NB4 (cell line): Measurements from ENCODE around the gene OR8A1.

ENCODE experiments used
- CTCF ChIP-seq: IDR thresholded peaks from one replicate; pipeline ENCODE4 v1.5.1; 2012; ENCODE audit warnings: low read depth, low read length
- MAX ChIP-seq: IDR thresholded peaks from 2 replicates; pipeline ENCODE4 v1.6.1; 2011; ENCODE audit warnings: low read depth, low read length
- MYC ChIP-seq: IDR thresholded peaks from 2 replicates; pipeline ENCODE4 v1.6.1; 2011; ENCODE audit warnings: low read depth, low read length
- POLR2A ChIP-seq: IDR thresholded peaks from 2 replicates; pipeline ENCODE4 v1.6.1; 2011; ENCODE audit warnings: mild to moderate bottlenecking; ENCODE audit not compliant: insufficient read length; ENCODE audit errors: extremely low read depth

DNA sequence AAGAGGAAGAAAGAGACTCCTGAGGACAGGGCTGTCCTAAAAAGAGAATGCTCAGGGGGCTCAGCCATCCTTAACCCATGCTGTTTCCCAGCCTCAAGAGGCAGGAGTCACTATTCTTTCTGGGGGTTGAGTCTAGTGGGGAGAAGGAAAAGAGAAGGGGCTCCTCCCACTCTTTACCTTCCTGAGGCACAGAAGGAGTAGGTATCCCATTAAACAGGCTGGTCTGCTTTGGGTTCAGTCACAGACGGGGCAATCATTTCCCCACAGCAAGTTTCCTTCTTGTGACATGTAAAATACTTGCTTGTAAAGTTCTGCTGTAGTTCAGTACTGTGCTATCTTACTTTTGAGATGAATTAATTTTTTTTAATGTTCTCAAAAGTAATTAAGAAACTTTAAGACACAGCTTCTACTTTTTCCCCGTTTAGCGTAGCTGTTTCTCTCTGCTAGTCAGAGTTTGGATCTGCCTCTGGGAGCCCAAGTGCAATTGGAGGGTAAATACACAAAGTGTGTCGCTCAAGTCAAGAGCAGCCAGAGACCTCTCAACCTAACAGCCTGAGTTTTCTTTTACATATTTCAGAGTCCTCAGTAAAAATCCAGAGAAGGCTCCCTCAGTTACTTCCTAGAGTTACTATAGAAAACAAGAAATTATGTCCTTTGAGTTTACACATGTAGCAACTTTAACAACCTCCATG is 15.0 kb downstream of the OR8A1 start:
- TF ChIP-seq CTCF (no peak), MAX (no peak), POLR2A (no peak), MYC (no peak)
